Stimulated activated CD4-positive, alpha-beta T cell treated with anti-CD3 and anti-CD28 coated beads, Interleukin-1b, Interleukin-23, amount 100 ng/mL, for 1 hour (primary cell): ENCODE measurements around the gene ZFR.
"Not testable (repeated sequence)": the region's sequence is repeated elsewhere in the genome, so short reads cannot be mapped to it uniquely, and the experiment has no call there.

Experiments used
- DNase-seq, 2 donors: peaks; one replicate each; pipeline ENCODE4 v3.0.0-alpha.2; 2020; ENCODE audit warnings: low read depth in 2 of 2

Gene ZFR

DNA sequence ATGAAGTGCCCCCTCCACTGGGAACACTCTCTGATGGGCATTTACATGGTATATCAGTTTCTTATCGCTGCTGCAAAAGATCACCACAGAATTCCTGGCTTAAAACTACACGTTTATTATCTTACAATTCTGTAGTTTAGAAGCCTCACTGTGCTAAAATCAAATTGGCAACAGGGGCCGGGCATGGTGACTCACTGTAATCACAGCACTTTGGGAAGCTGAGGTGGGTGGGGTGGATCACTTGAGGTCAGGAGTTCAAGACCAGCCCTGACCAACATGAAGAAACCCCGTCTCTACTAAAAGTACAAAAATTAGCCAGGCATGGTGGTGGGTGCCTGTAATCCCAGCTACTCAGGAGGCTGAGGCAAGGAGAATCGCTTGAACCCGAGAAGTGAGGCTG is 7.8 kb upstream of the ZFR start:
- not testable (repeated sequence) for DNase-seq

DNA sequence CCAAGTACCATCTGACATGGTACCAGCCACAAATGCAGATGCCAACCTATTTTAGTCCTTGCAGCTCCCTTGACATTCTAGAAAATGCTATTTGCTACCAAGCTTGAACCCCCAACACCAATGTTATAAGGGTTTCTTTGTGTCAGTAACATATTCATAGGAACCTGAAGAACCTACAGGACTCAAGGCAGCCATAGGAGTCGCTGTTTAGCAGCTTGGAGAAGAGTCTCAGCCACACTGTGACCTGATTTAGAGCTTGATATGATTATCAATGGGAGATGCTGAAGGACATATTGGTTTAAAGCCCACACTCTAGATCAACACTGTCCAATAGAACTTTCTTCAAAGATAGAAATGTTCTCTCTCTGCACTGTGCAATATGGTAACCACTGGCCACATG is 6.4 kb upstream of the ZFR start:
- DNase-seq: no peak

DNA sequence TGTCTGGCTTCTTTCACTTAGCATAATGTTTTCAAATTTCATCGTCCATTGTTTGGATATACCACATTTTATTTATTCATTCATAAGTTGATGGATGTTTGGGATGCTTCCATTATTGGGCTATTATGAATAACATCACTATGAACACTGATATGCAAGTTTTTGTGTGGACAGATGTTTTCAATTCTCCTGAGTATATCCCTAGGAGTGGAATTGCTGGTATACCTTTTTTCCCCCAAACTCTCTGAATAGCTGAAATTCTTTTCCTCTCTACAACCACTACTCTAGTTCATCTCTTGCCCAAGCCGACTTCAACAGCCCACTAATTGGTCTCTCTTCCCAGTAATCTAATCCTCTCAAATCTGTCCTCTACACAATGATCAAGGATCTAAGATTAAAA is 4.7 kb upstream of the ZFR start:
- no peak for DNase-seq

DNA sequence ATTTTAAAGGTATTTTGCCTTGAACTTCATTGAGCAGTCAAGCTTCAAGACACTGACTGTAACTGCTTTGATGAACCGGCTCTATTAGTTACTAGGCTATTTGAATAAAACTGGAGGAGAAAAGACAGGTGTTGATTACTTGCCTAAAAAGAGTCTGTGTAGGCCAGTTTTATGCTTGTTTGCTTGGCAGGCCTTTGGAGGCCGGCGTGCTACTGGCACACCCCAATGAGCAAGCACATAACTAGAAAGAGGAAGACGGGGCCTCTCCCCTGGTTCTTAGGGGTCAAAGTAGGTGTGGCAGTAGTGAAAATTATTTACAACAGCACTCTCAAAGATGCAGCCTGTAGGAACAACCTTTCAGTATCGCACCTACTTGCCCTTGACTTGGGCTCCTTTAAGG is 2.1 kb upstream of the ZFR start:
- no peak for DNase-seq

DNA sequence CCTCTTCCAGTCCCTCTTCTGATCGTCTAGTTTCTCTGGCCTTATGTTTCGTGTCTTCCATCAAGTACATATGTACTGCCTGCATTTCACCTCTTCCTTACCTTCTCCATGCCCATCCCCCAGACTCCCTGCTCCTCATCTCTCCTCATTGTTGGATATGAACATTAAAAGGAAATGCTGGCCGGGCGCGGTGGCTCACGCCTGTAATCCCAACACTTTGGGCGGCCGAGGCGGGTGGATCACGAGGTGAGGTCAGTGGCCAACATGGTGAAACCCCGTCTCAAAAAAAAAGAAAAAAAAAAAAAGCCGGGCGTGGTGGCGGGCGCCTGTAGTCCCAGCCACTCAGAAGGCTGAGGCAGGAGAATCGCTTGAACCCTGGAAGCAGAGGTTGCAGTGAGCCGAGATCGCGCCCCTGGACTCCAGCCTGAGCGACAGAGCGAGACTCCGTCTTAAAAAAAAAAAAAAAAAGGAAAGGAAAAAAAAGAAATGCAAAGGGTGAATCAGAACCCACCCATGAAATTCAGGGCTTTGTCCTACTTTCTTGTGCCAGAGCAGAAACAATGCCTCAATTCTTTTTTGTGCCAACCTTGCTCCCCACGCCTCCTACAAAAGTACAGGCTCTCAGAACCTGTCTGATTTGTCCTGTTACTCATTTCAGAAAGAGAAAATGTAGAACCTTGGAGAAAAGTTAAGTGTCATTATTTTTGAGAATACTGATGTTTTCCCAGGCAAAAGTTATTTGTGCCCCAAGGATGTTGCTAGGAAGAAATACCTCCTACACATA is 1.5 kb upstream of the ZFR start:
- no peak for DNase-seq

DNA sequence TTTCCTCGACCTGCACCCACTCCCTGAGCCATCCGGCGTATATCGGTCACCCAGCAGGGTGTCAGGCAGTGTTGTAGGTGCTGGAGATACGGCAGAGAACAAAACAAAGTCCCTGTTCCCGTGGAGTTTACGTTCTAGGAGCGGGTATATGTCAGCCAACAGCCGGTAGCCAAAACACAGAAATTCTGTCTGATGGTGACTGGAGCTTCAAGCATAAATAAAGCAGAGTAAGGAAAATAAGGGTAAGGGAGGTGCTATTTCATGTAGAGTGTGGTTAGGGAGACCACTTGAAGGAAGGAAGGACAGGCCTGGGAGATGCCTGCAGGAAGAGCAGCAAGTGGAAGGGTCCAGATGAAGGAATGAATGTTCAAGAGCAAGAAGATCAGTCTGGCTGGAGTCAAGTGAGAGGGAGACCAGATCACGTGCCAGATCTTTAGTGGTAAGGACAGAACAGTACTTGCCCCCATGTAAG is 783 bp upstream of the ZFR start:
- DNase-seq: no peak

DNA sequence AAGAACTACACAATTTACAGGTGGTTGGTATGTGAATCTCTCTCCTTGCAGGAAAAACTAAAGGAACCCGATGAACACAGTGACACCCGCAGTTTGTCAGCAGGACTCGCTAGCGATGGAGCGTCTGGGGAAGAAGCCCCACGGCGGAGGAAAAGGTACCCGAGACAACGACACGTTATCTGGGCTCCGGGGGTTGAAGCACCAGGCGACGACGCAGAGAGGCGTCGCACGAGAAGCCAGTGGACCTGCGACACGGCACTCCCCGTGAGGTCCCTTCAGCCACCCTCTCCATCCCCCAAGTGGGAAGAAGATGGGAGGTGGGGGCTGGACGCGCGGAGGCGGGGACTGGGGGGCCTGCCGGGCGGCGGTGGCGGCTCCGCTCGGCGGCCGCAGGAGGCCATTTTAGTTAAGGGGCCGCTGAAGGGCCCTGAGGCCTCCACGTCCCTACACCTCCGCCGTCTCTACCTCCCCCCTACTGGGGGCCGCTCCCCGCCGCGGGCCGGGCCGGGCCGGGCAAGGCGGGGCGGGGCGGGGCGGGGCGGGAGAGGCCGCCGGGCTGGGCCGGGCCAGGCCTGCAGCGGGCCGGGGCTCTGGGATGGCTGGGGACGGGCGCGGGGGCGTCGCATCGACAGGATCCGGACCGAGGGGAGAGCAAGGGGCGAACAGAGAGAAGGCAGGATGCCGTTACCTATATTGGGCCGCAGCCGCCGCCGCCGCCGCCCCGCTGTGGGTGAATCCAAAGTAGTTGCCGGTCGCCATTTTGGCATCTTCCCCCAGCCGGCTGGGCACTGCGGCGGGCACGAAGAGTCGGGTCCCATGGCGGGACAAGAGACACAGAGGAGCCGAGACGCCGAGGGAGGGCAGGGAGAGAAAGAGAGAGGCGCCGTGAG is 754 bp downstream of the ZFR start:
- peak; percentile 3 to 26 for DNase-seq

DNA sequence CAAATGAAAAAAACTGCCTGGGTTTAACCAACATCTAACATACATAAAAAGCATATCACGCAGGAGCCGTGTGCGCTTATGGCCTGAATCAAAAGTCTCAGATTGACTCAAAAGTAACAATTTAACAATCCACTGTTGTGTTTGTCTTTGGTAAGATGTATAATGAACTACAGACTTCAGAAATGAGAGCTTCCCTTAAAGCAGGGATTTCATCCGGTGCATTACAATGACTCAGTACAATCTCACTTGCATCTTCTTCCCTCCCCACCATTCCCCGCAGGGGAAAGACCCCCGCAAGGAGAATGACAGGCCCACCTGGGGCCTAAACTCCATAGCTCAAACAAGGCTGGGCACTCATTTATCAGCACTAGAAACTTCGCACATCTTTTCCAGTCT is 1.4 kb downstream of the ZFR start:
- DNase-seq: no peak

DNA sequence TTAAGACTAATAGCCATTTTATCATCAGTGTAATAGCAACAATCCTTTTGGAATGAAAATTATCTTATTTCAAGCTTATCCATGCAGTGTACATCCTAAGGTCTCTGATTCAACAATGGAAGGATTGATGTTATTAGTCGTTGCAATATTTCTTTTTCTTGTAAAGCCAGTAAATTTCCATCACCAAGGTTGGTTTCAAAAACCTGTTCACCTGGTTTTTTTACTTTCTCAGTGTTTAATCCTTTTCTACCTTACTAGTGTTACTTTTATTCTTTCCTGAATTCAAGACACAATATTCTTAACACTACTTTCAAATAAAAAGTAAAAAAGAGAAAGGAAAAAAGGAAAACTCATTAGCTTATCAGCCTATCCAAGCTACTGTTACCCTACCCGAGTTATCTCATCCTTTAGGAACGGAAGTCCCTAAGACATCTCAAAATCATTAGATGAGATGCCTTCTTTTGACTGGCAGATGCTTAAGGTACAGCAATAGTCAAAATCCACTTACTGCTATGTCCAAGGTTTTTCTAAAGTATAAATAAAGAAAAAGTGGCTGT is 5.4 kb downstream of the ZFR start:
- no peak for DNase-seq

DNA sequence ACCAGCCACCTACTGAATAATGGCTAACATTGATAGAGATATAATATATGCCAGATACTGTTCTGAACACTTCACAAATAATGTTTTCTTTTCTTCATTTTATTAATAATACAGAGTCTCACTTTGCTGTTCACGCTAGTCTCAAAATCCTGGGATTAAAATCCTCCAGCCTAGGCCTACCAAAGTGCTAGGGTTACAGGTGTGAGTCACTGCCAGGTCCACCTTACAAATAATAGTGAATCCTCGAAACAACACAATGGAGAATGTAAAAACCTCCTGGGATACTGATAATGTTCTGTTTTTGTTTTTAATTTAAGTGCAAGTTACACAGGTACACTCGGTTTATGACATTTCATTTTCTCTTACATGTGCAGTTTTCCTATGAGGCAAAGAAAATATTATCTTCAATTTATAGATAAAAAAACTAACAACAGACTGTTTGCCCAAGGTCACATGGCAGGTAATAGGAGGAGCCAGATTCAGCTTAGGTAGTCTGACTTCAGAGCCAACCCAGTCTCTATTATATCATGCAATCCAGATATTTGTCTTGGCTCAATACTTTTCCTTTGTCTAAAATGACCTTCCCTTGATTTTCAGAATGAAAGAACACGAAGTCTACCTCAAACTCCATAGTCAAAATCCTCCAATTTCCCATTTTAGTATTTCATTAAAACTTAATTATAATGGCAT is 7.8 kb downstream of the ZFR start:
- DNase-seq: no peak

DNA sequence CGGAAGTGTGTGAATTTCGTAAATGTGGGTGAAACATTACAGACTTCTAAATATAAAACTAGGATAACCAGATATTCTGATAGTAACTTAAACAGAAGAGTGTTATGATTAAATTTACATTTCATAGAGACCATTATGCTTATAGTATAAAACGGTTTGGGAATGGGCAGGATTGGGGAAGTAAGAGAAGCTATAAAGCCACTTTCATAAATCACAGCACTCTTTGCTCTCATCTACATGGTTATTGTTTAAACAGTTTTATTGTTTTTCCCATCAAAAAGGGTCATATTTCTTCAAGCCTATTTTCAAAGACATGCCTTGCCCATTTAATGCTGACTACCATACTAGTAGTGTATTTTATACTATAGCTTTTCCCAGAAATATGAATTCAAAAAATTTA is 9.2 kb downstream of the ZFR start:
- DNase-seq: no peak

DNA sequence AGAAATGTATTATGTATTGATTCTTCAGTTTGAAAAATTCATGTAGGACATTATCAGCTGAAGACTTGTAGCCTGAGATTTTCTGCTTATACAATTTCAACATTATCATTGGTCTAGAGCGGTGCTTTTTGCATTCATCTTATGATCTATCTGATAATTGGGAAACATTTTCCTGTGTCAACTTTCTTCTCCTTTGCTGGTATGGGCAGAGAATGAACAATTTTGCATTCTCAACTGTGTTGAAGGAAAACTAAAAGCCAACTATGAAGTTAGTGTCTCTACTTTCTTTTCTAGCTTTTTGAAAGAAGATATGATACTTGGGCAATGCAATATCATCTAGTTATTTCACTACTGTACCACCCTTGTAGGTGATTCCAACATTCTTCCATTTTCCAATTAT is 10.3 kb downstream of the ZFR start:
- DNase-seq: no peak

DNA sequence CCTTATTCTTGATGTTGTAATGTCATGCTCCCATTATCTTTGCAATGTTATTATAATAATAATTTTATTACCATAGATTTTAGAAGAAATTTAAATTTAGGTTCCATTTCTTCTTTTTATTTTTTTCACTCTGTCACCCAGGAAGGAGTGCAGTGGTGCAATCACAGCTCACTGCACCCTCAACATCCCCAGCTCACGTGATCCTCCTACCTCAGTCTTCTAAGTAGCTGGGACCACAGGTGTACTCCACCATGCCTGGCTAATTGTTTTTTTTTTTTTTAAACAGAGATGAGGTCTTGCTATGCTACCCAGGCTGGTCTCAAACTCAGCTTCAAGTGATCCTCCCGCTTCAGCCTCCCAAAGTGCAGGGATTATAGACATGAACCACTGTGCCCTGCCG is 11.9 kb downstream of the ZFR start:
- no peak for DNase-seq

DNA sequence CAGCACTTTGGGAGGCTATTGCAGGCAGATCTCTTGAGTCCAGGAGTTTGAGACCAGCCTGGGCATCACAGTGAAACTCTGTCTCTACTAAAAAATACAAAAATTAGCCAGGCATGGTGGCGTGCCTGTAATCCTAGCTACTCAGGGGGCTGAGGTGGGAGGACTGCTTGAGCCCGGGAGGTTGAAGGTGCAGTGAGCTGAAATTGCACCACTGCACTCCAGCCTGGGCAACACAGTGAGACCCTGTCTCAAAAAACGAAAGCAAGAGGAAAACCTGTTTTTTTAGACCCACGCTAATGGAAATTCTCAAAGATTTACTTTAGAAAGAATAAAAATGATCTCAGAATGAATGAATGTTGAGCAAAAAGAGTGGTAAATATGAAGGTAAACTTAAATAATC is 13.7 kb downstream of the ZFR start:
- DNase-seq: not testable (repeated sequence)

DNA sequence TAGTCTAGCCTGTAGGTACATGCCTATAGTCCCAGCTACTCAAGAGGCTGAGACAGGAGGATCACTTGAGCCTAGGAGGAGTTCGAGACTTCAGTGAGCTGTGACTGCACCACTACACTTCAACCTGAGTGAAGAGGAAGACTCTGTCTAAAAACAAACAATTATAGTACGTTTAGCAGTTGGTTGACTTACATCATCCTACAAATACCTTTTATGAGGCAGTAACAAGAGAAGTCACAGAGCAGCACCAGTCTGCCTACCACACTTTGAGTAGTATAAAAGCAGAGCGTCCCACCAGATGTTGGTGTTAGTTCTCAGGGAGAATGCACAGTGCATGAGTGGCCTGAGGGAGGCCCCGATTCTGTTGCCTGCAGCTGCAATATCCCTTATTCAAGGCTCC is 16.1 kb downstream of the ZFR start:
- DNase-seq: no peak

DNA sequence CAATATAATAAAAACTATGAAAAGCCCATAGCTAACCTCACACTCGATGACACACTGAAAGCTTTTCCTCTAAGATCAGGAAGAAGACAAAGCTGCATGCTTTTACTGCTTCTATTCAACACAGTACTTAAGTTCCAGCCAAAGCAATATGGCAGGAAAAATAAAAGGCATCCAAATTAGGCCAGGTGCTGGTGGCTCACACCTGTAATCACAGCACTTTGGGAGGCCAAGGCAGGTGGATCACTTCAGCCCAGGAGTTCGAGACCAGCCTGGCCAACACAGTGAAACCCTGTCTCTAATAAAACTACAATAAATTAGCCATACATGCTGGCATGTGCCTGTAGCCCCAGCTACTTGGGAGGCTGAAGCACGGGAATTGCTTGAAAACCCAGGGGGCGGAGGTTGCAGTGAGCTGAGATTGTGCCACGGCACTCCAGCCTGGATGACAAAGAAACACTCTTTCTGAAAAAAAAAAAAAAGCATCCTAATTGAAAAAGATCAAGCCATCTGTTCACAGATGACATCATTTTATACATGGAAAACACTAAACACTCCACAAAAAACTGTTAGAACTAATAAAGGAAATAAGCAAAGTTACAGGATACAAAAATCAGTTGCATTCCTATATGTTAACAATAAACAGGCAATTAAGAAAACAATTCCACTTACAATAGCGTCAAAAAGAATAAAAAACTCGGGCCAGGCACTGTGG is 17.9 kb downstream of the ZFR start:
- DNase-seq: no peak

DNA sequence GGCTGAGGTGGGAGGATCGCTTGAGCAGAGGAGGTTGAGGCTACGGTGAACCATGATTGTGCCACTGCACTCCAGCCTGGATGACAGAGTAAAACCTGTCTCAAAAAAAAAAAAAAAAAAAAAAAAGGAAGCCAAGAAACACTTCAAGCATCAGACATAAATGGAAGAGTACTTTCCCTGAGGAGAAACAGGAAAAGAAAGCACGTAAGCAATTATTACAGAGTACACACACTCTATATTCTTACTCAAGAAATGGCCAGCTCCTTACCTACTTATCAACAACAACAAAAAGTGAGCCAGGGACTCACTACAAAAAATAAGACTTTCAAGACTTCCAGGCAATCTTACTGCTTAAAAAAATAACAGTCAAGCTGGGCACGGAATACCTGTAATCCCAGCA is 21.8 kb downstream of the ZFR start:
- no peak for DNase-seq

DNA sequence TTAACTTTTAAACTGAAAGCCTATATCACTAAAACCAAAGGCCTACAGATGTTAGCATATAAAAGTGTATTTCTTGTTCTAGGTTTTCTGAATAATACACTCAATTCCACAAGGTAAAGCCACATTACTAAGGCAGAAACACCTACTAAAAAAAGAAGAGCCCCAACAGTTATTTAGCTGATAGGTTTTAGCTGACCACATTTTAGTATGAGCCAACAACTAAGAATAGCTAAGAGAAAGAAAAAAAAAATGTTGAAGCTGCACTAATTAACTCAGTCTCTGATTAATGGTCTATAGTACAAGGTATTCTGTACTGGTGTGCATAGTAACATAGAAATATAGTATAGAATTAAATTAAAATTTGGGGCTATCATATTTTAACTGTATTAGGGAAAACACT is 23.5 kb downstream of the ZFR start:
- no peak for DNase-seq

DNA sequence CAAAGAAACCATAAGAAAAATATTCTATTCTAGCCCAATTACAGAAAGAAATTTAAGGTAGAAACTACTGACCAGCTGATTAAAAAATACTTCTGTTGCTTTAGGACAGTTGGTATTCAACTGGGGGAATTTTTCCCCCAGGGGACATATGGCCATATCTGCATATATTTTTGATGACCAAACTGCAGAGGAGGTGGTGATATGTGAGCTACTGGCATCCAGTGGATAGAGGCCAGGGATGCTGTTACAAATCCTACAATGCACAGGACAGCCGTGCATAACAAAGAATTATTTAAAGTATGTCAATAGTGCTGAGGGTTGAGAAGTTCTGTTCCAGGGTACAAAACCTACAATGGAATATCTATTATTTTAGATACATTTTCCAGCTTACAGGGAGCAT is 24.0 kb downstream of the ZFR start:
- DNase-seq: no peak

DNA sequence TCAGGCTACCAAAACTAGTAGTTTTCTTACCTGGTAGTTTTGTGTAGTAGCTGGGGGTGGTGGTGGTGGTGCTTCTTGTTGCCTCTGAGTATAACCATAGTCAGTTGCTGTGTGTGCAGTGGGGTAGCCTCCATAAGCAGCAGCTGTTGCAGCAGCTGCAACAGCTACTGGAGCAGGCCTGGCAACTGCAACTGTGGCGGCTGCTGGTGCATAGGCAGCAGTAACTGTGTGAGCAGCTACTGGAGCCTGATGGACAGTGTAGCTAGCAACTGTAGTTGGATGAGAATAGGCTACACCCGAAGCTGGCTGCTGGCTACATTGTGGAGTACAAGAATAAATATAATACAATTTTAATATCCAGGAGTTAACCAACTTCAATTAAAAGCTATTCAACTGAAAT is 24.7 kb downstream of the ZFR start:
- no peak for DNase-seq

DNA sequence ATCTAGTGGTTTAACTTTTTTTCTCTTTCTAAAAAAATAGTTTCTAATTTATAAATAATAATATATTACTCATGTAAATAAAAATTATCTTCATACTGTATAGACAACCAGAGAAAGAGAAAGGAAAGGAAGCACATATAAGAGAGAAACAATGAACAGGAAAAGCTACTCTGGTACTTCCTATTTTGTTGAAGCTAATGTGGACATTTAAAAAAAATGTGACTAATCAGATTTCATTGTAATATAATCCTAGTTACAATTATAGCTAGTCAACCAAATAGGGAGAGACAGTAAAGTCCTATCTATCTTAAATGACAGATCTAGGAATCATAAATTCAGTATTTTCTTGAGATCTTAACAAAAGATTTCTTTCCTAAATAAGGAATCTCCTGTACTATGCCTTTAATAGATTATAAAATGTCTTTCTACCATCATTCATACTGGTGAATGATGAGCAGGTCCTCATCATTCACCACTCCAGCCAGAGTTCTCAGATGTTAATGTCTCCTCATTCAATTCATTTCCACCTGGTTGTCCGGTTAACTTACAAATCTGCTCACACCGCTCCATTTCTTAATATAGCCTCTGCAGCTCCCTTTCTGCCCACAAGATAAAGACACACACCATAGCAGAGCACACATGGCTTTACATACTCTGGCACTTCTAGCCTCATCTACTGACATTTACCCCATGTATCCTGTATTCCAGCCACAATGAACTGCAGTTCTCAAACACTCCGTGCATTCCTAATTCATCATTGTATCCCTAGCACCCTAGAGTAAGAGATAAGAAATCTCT is 30.9 kb downstream of the ZFR start:
- no peak for DNase-seq
